Prostate gland (tissue), 2 donors: ENCODE measurements around the gene ZCCHC7. TPM values are rescaled to one million over a fixed set of nuclear protein-coding genes. Genes with fewer than 3 reads are reported as not detected.

Experiments
- DNase-seq: peaks from one replicate; pipeline ENCODE4 v3.0.0-alpha.2; 2019; ENCODE audit warnings: low spot score
- H3K27ac ChIP-seq, 2 donors: fragments of 200-600 bp; sonication (generic); 2 replicates each; pipeline ENCODE4 v1.5.1; 2017 to 2019
- H3K27me3 ChIP-seq: fragments of 200-600 bp; sonication (generic); replicated peaks from 2 replicates; pipeline ENCODE4 v1.5.1; 2019; ENCODE audit not compliant: insufficient read depth
- H3K36me3 ChIP-seq, 2 donors: fragments of 200-600 bp; sonication (generic); 1 replicate in 1 of 2; 2 replicates in 1 of 2; pipeline versions ENCODE4 v1.5.1 to v1.8.1; 2017 to 2019
- H3K4me1 ChIP-seq: fragments of 200-600 bp; sonication (generic); replicated peaks from 2 replicates; pipeline ENCODE4 v1.5.1; 2019
- H3K4me3 ChIP-seq, 2 donors: fragments of 200-600 bp; sonication (generic); 2 replicates each; pipeline ENCODE4 v1.5.1; 2017 to 2019
- H3K9me3 ChIP-seq: fragments of 200-600 bp; sonication (generic); 2 replicates; pipeline ENCODE4 v1.5.1; 2017
- POLR2A ChIP-seq: fragments of 450-650 bp; IDR thresholded peaks from one replicate; pipeline ENCODE4 v1.6.1; 2016; ENCODE audit warnings: antibody characterized with exemption, mild to moderate bottlenecking
- POLR2AphosphoS5 ChIP-seq: sonication (generic); formaldehyde crosslinking; IDR thresholded peaks from one replicate; pipeline ENCODE4 v1.6.1; 2017; ENCODE audit warnings: antibody characterized with exemption
- WGBS: methylation state at CpG from one replicate; pipeline ENCODE4 v1.1.5; 2018; 5-methylcytosine and 5-hydroxymethylcytosine counted together
- intact Hi-C: fragments of 100-400 bp; cut with DNase I; formaldehyde crosslinking; loops from one replicate; pipeline ENCODE4 v1.14.2; 2022
- total RNA-seq, 2 donors: library from RNA; depleted of rRNA; stranded (reverse); fragments of >200 nt; gene quantifications; one replicate each; pipeline ENCODE4 v1.1.0, GENCODE V29; 2016
- TF ChIP-seq, protein P1 (sequence below), 4 experiments: fragments of 200-600 bp in 2 of 4; fragments of 450-650 bp in 2 of 4; sonication (generic) in 2 of 4; IDR thresholded peaks; 1 replicate in 3 of 4; 2 replicates in 1 of 4; pipeline ENCODE4 v1.5.1; 2016 to 2019; ENCODE audit warnings: antibody characterized with exemption in 4 of 4, mild to moderate bottlenecking in 2 of 4, moderate library complexity in 2 of 4

Gene ZCCHC7
- total RNA-seq, 2 donors from 2014 or later, result 12.7 to 14.2 TPM

- Histone ChIP-seq H3K27ac (no peak overlapping the region), H3K27me3 (no peaks in the 10 kb centered on the region), H3K4me3 (no peak overlapping the region), H3K4me1 (no peaks in the 10 kb centered on the region), H3K36me3 (no peaks in the 10 kb centered on the region), H3K9me3 (no peaks in the 10 kb centered on the region)
- no peak for DNase-seq
- TF ChIP-seq POLR2A (no peak), POLR2AphosphoS5 (no peak)
- TF ChIP-seq, protein P1, sequence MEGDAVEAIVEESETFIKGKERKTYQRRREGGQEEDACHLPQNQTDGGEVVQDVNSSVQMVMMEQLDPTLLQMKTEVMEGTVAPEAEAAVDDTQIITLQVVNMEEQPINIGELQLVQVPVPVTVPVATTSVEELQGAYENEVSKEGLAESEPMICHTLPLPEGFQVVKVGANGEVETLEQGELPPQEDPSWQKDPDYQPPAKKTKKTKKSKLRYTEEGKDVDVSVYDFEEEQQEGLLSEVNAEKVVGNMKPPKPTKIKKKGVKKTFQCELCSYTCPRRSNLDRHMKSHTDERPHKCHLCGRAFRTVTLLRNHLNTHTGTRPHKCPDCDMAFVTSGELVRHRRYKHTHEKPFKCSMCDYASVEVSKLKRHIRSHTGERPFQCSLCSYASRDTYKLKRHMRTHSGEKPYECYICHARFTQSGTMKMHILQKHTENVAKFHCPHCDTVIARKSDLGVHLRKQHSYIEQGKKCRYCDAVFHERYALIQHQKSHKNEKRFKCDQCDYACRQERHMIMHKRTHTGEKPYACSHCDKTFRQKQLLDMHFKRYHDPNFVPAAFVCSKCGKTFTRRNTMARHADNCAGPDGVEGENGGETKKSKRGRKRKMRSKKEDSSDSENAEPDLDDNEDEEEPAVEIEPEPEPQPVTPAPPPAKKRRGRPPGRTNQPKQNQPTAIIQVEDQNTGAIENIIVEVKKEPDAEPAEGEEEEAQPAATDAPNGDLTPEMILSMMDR (IDR thresholded peaks at IDR 0.05), result no peak
- 97% methylated on average over 3 of the region's 3 CpGs for WGBS
- intact Hi-C loops, result no loop called here
Measured at GRCh38 chr9:37246826-37247225, 126.5 kb downstream of the ZCCHC7 start.

DNA sequence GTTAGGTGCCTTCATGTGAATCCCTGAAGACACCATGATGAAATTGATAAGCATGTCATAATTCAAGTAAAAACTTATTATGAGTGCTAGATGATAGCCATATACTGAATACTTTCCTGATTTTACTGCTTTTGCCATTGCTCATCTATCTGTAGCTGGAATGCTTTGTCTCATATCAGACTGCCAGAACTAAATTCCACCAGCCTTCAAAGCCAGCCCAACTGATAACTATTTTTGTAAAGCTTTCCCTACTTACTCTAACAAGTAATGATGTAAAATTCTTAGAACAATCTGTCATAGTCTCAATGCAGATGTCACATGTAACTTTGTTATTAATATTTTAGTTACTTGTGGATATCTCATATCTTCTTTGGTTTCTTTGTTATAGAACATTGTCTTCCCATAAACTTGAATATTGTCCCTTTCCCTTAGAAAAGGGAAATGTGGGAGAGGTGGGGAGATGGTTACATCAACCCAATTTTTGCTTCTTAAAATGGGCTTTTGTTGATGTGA is 128.3 kb downstream of the ZCCHC7 start:
- Histone ChIP-seq H3K27me3 (no peaks in the 10 kb centered on the region), H3K4me1 (no peaks in the 10 kb centered on the region), H3K27ac (no peak overlapping the region), H3K9me3 (no peaks in the 10 kb centered on the region), H3K36me3 (no peaks in the 10 kb centered on the region), H3K4me3 (no peak overlapping the region)
- TF ChIP-seq, protein P1 (IDR thresholded peaks at IDR 0.05), result no peak
- TF ChIP-seq POLR2A (no peak), POLR2AphosphoS5 (no peak)
- no peak for DNase-seq
- intact Hi-C loops, result no loop called here

DNA sequence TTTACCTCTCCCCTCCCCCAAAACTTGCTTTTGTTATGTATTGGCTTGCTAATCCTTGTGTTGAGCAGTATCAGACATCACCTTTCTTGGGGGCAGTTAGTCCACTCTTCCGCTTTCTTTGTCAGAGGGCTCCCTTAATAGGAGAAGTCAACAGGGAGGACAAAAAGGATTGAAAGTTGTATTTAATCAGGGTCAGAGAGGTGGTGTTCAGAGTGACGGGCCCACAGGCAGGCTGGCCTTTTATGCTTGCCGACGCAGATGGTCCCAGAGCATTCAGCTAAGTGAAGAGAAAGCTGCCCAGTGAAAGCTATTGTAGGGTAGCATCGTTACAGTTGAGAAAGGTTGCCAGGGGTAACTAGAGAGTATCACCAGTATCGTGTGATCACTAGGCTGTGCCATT is 131.1 kb downstream of the ZCCHC7 start:
- Histone ChIP-seq H3K4me1 (no peaks in the 10 kb centered on the region), H3K4me3 (no peak overlapping the region), H3K27me3 (no peaks in the 10 kb centered on the region), H3K27ac (no peak overlapping the region), H3K36me3 (no peaks in the 10 kb centered on the region), H3K9me3 (no peaks in the 10 kb centered on the region)
- no peak for DNase-seq
- intact Hi-C loops, result no loop called here
- 84% methylated on average over 6 of the region's 6 CpGs for WGBS
- no peak for TF ChIP-seq POLR2A
- TF ChIP-seq, protein P1 (IDR thresholded peaks at IDR 0.05), result no peak
- TF ChIP-seq POLR2AphosphoS5, result no peak

GRCh38 chr9:37253377-37253937 is 133.1 kb downstream of the ZCCHC7 start:
- TF ChIP-seq POLR2A (no peak), POLR2AphosphoS5 (no peak)
- TF ChIP-seq, protein P1 (IDR thresholded peaks at IDR 0.05), result no peak
- Histone ChIP-seq H3K27ac (no peak overlapping the region), H3K4me1 (no peaks in the 10 kb centered on the region), H3K27me3 (no peaks in the 10 kb centered on the region), H3K4me3 (no peak overlapping the region), H3K36me3 (no peaks in the 10 kb centered on the region), H3K9me3 (no peaks in the 10 kb centered on the region)
- no peak for DNase-seq
- WGBS, result 83% methylated on average over 4 of the region's 4 CpGs
- intact Hi-C loops, result no loop called here

DNA sequence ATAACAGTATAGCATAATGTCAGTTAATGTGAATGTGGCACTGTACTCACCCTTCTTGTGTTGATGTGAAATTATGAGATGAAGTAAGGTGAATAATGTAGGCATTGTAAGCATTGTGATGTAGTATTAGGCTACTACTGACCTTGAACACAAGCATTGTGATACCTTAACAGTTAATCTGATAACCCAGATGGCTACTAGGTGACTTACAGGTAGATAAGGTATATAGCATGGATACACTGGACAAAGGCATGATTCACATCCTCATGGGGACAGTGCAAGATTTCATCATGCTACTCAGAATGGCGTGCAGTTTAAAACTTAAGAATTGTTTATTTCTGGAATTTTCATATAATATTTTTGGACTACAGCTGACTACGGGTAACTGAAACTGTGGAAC is 134.8 kb downstream of the ZCCHC7 start:
- Histone ChIP-seq H3K27me3 (no peaks in the 10 kb centered on the region), H3K36me3 (no peaks in the 10 kb centered on the region), H3K27ac (no peak overlapping the region), H3K4me3 (no peak overlapping the region), H3K4me1 (no peaks in the 10 kb centered on the region), H3K9me3 (no peaks in the 10 kb centered on the region)
- 98% methylated on average over 2 of the region's 2 CpGs for WGBS
- TF ChIP-seq, protein P1 (IDR thresholded peaks at IDR 0.05), result no peak
- no peak for TF ChIP-seq POLR2AphosphoS5
- no peak for TF ChIP-seq POLR2A
- DNase-seq, result no peak
- intact Hi-C loops, result no loop called here
